SK-N-SH treated with all-trans-retinoic acid at 6 μM for 48 hours (cell line): ENCODE measurements around the gene NMNAT1.
"Not testable (repeated sequence)": the region's sequence is repeated elsewhere in the genome, so short reads cannot be mapped to it uniquely, and the experiment has no call there.

Experiments
- BACH2 ChIP-seq: fragments of 250-450 bp; sonication (Bioruptor Pico); IDR thresholded peaks from 2 replicates; pipeline ENCODE4 v1.9.0; 2021; ENCODE audit warnings: mild to moderate bottlenecking, borderline replicate concordance
- CSRNP3 ChIP-seq: fragments of 250-450 bp; sonication (Bioruptor Pico); IDR thresholded peaks from 2 replicates; pipeline ENCODE4 v1.5.1; 2021; ENCODE audit warnings: mild to moderate bottlenecking, moderate library complexity
- PATZ1 ChIP-seq: fragments of 250-450 bp; sonication (Bioruptor Pico); IDR thresholded peaks from 2 replicates; pipeline ENCODE4 v1.8.0; 2020; ENCODE audit warnings: mild to moderate bottlenecking, moderate library complexity, borderline replicate concordance
- TOX ChIP-seq: fragments of 250-450 bp; sonication (Bioruptor Pico); IDR thresholded peaks from 2 replicates; pipeline ENCODE4 v1.8.0; 2021; ENCODE audit warnings: mild to moderate bottlenecking, moderate library complexity, borderline replicate concordance
- ZFP3 ChIP-seq: fragments of 250-450 bp; sonication (Bioruptor Pico); IDR thresholded peaks from 2 replicates; pipeline ENCODE4 v1.5.0; 2020; ENCODE audit warnings: mild to moderate bottlenecking, moderate library complexity
- TF ChIP-seq, protein P1 (sequence below): fragments of 250-450 bp; sonication (Bioruptor Pico); IDR thresholded peaks from 2 replicates; pipeline ENCODE4 v1.5.1; 2020; ENCODE audit warnings: low read depth, mild to moderate bottlenecking, moderate library complexity

DNA sequence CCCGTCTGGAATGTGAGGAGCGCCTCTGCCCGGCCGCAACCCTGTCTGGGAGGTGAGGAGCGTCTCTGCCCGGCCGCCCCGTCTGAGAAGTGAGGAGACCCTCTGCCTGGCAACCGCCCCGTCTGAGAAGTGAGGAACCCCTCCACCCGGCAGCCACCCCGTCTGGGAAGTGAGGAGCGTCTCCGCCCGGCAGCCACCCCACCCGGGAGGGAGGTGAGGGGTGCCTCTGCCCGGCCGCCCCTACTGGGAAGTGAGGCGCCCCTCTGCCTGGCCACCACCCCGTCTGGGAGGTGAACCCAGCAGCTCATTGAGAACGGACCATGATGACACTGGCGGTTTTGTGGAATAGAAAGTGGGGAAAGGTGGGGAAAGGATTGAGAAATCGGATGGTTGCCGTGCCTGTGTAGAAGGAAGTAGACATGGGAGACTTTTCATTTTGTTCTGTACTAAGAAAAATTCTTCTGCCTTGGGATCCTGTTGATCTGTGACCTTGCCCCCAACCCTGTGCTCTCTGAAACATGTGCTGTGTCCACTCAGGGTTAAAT, 85.8 kb downstream of the NMNAT1 start:
- TF ChIP-seq, protein P1, sequence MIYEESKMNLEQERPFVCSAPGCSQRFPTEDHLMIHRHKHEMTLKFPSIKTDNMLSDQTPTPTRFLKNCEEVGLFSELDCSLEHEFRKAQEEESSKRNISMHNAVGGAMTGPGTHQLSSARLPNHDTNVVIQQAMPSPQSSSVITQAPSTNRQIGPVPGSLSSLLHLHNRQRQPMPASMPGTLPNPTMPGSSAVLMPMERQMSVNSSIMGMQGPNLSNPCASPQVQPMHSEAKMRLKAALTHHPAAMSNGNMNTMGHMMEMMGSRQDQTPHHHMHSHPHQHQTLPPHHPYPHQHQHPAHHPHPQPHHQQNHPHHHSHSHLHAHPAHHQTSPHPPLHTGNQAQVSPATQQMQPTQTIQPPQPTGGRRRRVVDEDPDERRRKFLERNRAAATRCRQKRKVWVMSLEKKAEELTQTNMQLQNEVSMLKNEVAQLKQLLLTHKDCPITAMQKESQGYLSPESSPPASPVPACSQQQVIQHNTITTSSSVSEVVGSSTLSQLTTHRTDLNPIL = not testable (repeated sequence)
- TF ChIP-seq PATZ1; BACH2; TOX (CRISPR knock-in tag); CSRNP3 (CRISPR knock-in tag); ZFP3: not testable (repeated sequence)
